ENCODE measurements around the gene AKAP6. TPM values are rescaled to one million over a fixed set of nuclear protein-coding genes. Genes with fewer than 3 reads are reported as not detected.
A peak's percentile ranks its signal among the peaks of the same experiment; 100 is the strongest.

AKAP6 gene
- total and polyA plus RNA-seq, 2 experiments from 2014 or later: 0.38 to 0.42 TPM

DNA sequence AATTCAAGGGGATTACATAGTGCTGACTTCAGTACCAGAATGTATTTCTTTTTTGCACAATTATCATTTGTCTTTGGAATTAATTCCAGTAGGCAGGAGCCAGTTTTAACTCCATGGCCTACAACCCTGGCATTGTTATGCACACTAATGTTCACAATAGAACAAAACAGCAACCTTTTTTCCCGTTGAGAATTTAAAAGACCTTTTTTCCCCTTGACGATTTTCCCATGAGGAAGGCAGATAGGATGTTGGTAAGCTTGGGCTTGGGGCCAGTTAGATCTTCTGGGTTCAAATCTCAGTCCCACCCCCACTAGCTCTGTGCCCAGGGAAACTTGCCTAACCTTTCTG, 13.7 kb downstream of the AKAP6 start:
- Histone ChIP-seq H2AFZ (no peak overlapping the region), H3K9me2 (ENCODE audit: insufficient read depth) (peaks cover 9% of the 10 kb centered on the region; the same call in 1 of the 2 replicates), H4K20me1 (replicated peaks; ENCODE audit: insufficient read depth) (no peaks in the 10 kb centered on the region), H3F3A (replicated peaks; ENCODE audit: low read depth) (no peaks in the 10 kb centered on the region), H3K36me3 (ENCODE audit: insufficient read depth) (no peaks in the 10 kb centered on the region; the same call in 1 of the 2 replicates), H3K4me1 (ENCODE audit: insufficient read depth) (0 out of 2 replicates have a peak, but pooled peaks cover 8% of the 10 kb centered on the region), H3K4me2 (no peak overlapping the region), H3K4me3 (no peak overlapping the region), H3K27ac (ENCODE audit: low read depth) (no peak overlapping the region), H3K27me3 (ENCODE audit: insufficient read depth) (no peaks in the 10 kb centered on the region), H3K79me2 (replicated peaks; ENCODE audit: insufficient read depth) (no peaks in the 10 kb centered on the region)
- ATAC-seq: peak; percentile 51
- Mint-ChIP-seq H3K27me3 (ENCODE audit: insufficient read depth, low read depth, poor library complexity) (peaks cover under 1% of the 10 kb centered on the region), H3K36me3 (ENCODE audit: low read depth) (no peaks in the 10 kb centered on the region), H3K27ac (no peak overlapping the region), H3K4me3 (no peak overlapping the region), H3K4me1 (peaks cover 12% of the 10 kb centered on the region), H3K9me3 (no peaks in the 10 kb centered on the region)
- DNase-seq (ENCODE audit: low spot score): peak; percentile 44
- TF ChIP-seq ZNF114 (CRISPR knock-in tag; IDR thresholded peaks at IDR 0.05): no peak
- TF ChIP-seq, protein P1, sequence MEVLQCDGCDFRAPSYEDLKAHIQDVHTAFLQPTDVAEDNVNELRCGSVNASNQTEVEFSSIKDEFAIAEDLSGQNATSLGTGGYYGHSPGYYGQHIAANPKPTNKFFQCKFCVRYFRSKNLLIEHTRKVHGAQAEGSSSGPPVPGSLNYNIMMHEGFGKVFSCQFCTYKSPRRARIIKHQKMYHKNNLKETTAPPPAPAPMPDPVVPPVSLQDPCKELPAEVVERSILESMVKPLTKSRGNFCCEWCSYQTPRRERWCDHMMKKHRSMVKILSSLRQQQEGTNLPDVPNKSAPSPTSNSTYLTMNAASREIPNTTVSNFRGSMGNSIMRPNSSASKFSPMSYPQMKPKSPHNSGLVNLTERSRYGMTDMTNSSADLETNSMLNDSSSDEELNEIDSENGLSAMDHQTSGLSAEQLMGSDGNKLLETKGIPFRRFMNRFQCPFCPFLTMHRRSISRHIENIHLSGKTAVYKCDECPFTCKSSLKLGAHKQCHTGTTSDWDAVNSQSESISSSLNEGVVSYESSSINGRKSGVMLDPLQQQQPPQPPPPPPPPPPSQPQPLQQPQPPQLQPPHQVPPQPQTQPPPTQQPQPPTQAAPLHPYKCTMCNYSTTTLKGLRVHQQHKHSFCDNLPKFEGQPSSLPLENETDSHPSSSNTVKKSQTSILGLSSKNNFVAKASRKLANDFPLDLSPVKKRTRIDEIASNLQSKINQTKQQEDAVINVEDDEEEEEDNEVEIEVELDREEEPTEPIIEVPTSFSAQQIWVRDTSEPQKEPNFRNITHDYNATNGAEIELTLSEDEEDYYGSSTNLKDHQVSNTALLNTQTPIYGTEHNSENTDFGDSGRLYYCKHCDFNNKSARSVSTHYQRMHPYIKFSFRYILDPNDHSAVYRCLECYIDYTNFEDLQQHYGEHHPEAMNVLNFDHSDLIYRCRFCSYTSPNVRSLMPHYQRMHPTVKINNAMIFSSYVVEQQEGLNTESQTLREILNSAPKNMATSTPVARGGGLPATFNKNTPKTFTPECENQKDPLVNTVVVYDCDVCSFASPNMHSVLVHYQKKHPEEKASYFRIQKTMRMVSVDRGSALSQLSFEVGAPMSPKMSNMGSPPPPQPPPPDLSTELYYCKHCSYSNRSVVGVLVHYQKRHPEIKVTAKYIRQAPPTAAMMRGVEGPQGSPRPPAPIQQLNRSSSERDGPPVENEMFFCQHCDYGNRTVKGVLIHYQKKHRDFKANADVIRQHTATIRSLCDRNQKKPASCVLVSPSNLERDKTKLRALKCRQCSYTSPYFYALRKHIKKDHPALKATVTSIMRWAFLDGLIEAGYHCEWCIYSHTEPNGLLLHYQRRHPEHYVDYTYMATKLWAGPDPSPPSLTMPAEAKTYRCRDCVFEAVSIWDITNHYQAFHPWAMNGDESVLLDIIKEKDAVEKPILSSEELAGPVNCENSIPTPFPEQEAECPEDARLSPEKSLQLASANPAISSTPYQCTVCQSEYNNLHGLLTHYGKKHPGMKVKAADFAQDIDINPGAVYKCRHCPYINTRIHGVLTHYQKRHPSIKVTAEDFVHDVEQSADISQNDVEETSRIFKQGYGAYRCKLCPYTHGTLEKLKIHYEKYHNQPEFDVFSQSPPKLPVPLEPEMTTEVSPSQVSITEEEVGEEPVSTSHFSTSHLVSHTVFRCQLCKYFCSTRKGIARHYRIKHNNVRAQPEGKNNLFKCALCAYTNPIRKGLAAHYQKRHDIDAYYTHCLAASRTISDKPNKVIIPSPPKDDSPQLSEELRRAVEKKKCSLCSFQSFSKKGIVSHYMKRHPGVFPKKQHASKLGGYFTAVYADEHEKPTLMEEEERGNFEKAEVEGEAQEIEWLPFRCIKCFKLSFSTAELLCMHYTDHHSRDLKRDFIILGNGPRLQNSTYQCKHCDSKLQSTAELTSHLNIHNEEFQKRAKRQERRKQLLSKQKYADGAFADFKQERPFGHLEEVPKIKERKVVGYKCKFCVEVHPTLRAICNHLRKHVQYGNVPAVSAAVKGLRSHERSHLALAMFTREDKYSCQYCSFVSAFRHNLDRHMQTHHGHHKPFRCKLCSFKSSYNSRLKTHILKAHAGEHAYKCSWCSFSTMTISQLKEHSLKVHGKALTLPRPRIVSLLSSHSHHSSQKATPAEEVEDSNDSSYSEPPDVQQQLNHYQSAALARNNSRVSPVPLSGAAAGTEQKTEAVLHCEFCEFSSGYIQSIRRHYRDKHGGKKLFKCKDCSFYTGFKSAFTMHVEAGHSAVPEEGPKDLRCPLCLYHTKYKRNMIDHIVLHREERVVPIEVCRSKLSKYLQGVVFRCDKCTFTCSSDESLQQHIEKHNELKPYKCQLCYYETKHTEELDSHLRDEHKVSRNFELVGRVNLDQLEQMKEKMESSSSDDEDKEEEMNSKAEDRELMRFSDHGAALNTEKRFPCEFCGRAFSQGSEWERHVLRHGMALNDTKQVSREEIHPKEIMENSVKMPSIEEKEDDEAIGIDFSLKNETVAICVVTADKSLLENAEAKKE (CRISPR knock-in tag; IDR thresholded peaks at IDR 0.05): 0 out of 2 replicates have a peak, but pooled peaks have one; percentile 16

DNA sequence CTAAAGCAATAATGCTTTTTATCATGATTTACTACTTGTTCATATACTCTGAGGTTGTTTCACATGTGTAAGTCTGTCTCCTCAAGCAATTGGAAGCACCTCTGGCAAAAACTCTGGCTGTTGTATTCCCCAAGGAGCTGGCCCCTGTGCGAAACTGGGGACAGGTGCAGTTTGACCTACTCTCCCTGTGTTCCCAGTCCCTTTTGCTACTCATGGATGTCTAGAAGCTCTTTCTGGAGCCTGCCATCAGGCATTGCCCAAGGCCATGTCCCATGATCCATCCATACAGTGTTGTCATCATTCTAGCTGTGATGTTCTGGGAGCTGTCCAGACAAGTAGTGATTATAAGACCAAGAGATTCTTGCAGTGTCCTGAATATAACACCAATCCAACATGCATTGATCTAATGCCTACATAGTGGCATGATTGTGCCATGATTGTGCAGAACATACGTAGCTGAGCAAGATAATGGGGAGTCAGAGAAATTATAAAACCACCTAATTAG, 14.9 kb downstream of the AKAP6 start:
- Histone ChIP-seq H3K9me2 (ENCODE audit: insufficient read depth) (peaks cover 9% of the 10 kb centered on the region; the same call in 1 of the 2 replicates), H3K4me2 (no peak overlapping the region), H3K4me1 (ENCODE audit: insufficient read depth) (0 out of 2 replicates have a peak, but pooled peaks cover 8% of the 10 kb centered on the region), H3K4me3 (no peak overlapping the region), H4K20me1 (replicated peaks; ENCODE audit: insufficient read depth) (no peaks in the 10 kb centered on the region), H3K27me3 (ENCODE audit: insufficient read depth) (no peaks in the 10 kb centered on the region), H3K79me2 (replicated peaks; ENCODE audit: insufficient read depth) (no peaks in the 10 kb centered on the region), H3K27ac (ENCODE audit: low read depth) (no peak overlapping the region), H3F3A (replicated peaks; ENCODE audit: low read depth) (no peaks in the 10 kb centered on the region), H2AFZ (0 out of 2 replicates have a peak overlapping the region, but pooled peaks have one; percentile 15), H3K36me3 (ENCODE audit: insufficient read depth) (no peaks in the 10 kb centered on the region; the same call in 1 of the 2 replicates)
- H3K9me3 Mint-ChIP-seq: no peaks in the 10 kb centered on the region
- DNase-seq (ENCODE audit: low spot score): no peak
- H3K27me3 Mint-ChIP-seq (ENCODE audit: insufficient read depth, low read depth, poor library complexity): peaks cover 3% of the 10 kb centered on the region
- ATAC-seq: no peak
- no peak overlapping the region for H3K27ac Mint-ChIP-seq
- peaks cover 12% of the 10 kb centered on the region for H3K4me1 Mint-ChIP-seq
- H3K36me3 Mint-ChIP-seq (ENCODE audit: low read depth): no peaks in the 10 kb centered on the region
- H3K4me3 Mint-ChIP-seq: no peak overlapping the region
- no peak for TF ChIP-seq NANOG (IDR thresholded peaks at IDR 0.05; ENCODE audit: borderline replicate concordance)
- TF ChIP-seq ZNF114 (CRISPR knock-in tag; IDR thresholded peaks at IDR 0.05): no peak
- no peak for TF ChIP-seq ZNF331 (CRISPR knock-in tag; IDR thresholded peaks at IDR 0.05; ENCODE audit: low read depth)
- TF ChIP-seq, protein P1 (CRISPR knock-in tag; IDR thresholded peaks at IDR 0.05): no peak
- no peak for TF ChIP-seq EZH2 (IDR thresholded peaks at IDR 0.05; ENCODE audit: low read depth, unreplicated experiment)
- TF ChIP-seq CREB1 (CRISPR knock-in tag; IDR thresholded peaks at IDR 0.05; ENCODE audit: low read depth): no peak

All from GM23338 (cell line).